ENCODE measurements around the gene BAZ2B. TPM values are rescaled to one million over a fixed set of nuclear protein-coding genes. Genes with fewer than 3 reads are reported as not detected.

The BAZ2B gene
- 52.9 TPM for polyA plus RNA-seq
- long read RNA-seq, donor 1, full-length matches to known transcripts = 1 of 1 reads
- long read RNA-seq, donor 1, partial matches to known transcripts = 0 of 1 reads
- long read RNA-seq, donor 1, other reads (novel, unspliced or antisense) = 0 of 1 reads
- long read RNA-seq, donor 2, partial matches to known transcripts = 11 of 12 reads
- long read RNA-seq, donor 2, other reads (novel, unspliced or antisense) = 0 of 12 reads
- long read RNA-seq, donor 3 = 0 reads
- long read RNA-seq, donor 4 = 0 reads
- long read RNA-seq, donor 5 = 0 reads
- long read RNA-seq, donor 6, partial matches to known transcripts = 12 of 14 reads
- long read RNA-seq, donor 6, other reads (novel, unspliced or antisense) = 0 of 14 reads
- long read RNA-seq, donor 7 = 0 reads
- long read RNA-seq, donor 8, full-length matches to known transcripts = 1 of 14 reads
- long read RNA-seq, donor 8, partial matches to known transcripts = 13 of 14 reads
- long read RNA-seq, donor 8, other reads (novel, unspliced or antisense) = 0 of 14 reads
- long read RNA-seq, donor 9 = 0 reads
- long read RNA-seq, donor 10 = 0 reads
- long read RNA-seq, donor 11 = 0 reads

- peaks cover 15% of the 10 kb centered on the region for H3K4me1 ChIP-seq (ENCODE audit: control insufficient read depth, insufficient read depth, low read length)
These were observed at the start of gene BAZ2B for GRCh38 chr2:159616286-159616701. Gene BAZ2B (minus strand): TSS chr2:159616548. CDS start chr2:159478719, 137,829 bp downstream.

GRCh38 chr2:159661286-159661685 lies 44.9 kb upstream of the BAZ2B start:
- H3K27me3 ChIP-seq (ENCODE audit: control insufficient read depth, insufficient read depth, low read length) = no peaks in the 10 kb centered on the region
- DNase-seq = no peak
- H3K9me3 ChIP-seq (ENCODE audit: control insufficient read depth, low read depth, low read length) = peaks cover 2% of the 10 kb centered on the region
- no peak overlapping the region for H3K27ac ChIP-seq (ENCODE audit: low read length)
- no peak overlapping the region for H3K4me3 ChIP-seq (ENCODE audit: low read length)
- no peaks in the 10 kb centered on the region for H3K4me1 ChIP-seq (ENCODE audit: control insufficient read depth, insufficient read depth, low read length)
- H3K36me3 ChIP-seq (ENCODE audit: control insufficient read depth, insufficient read depth, low read length) = no peaks in the 10 kb centered on the region

More at GRCh38 chr2:159616286-159616701, at the start of gene BAZ2B:
- Histone ChIP-seq H3K9me3 (ENCODE audit: control insufficient read depth, low read depth, low read length) (no peaks in the 10 kb centered on the region), H3K4me3 (ENCODE audit: low read length) (peak within 1 kb of the TSS; percentile 96), H3K27ac (ENCODE audit: low read length) (peak within 1 kb of the TSS; percentile 99), H3K27me3 (ENCODE audit: control insufficient read depth, insufficient read depth, low read length) (no peaks in the 10 kb centered on the region), H3K36me3 (ENCODE audit: control insufficient read depth, insufficient read depth, low read length) (no peaks in the 10 kb centered on the region)
- WGBS (ENCODE audit: insufficient coverage, low lambda C conversion rate) = no CpG with 5 or more reads among the region's 6 CpGs
- DNase-seq = peak; percentile 53 to 84

- no peak for DNase-seq
- no peak overlapping the region for H3K27ac ChIP-seq (ENCODE audit: low read length)
- no peak overlapping the region for H3K4me3 ChIP-seq (ENCODE audit: low read length)
- H3K9me3 ChIP-seq (ENCODE audit: control insufficient read depth, low read depth, low read length) = peaks cover 4% of the 10 kb centered on the region
- no peaks in the 10 kb centered on the region for H3K4me1 ChIP-seq (ENCODE audit: control insufficient read depth, insufficient read depth, low read length)
- no peaks in the 10 kb centered on the region for H3K36me3 ChIP-seq (ENCODE audit: control insufficient read depth, insufficient read depth, low read length)
- no peaks in the 10 kb centered on the region for H3K27me3 ChIP-seq (ENCODE audit: control insufficient read depth, insufficient read depth, low read length)
- 71% methylated on average over 1 of the region's 6 CpGs for WGBS (ENCODE audit: insufficient coverage, low lambda C conversion rate)
These were observed 42.8 kb upstream of the BAZ2B start for GRCh38 chr2:159658881-159659873.

GRCh38 chr2:159653962-159654361 lies 37.6 kb upstream of the BAZ2B start:
- Histone ChIP-seq H3K4me3 (ENCODE audit: low read length) (no peak overlapping the region), H3K27ac (ENCODE audit: low read length) (no peak overlapping the region), H3K4me1 (ENCODE audit: control insufficient read depth, insufficient read depth, low read length) (no peaks in the 10 kb centered on the region), H3K36me3 (ENCODE audit: control insufficient read depth, insufficient read depth, low read length) (no peaks in the 10 kb centered on the region), H3K27me3 (ENCODE audit: control insufficient read depth, insufficient read depth, low read length) (no peaks in the 10 kb centered on the region), H3K9me3 (ENCODE audit: control insufficient read depth, low read depth, low read length) (peaks cover 4% of the 10 kb centered on the region)
- DNase-seq = no peak
- no CpG with 5 or more reads among the region's 2 CpGs for WGBS (ENCODE audit: insufficient coverage, low lambda C conversion rate)

GRCh38 chr2:159651884-159652283 lies 35.5 kb upstream of the BAZ2B start:
- Histone ChIP-seq H3K27me3 (ENCODE audit: control insufficient read depth, insufficient read depth, low read length) (no peaks in the 10 kb centered on the region), H3K36me3 (ENCODE audit: control insufficient read depth, insufficient read depth, low read length) (no peaks in the 10 kb centered on the region), H3K27ac (ENCODE audit: low read length) (no peak overlapping the region), H3K4me3 (ENCODE audit: low read length) (no peak overlapping the region), H3K9me3 (ENCODE audit: control insufficient read depth, low read depth, low read length) (peaks cover 4% of the 10 kb centered on the region), H3K4me1 (ENCODE audit: control insufficient read depth, insufficient read depth, low read length) (no peaks in the 10 kb centered on the region)
- DNase-seq = no peak
- WGBS (ENCODE audit: insufficient coverage, low lambda C conversion rate) = no CpG with 5 or more reads among the region's 1 CpG

- Histone ChIP-seq H3K4me1 (ENCODE audit: control insufficient read depth, insufficient read depth, low read length) (no peaks in the 10 kb centered on the region), H3K36me3 (ENCODE audit: control insufficient read depth, insufficient read depth, low read length) (no peaks in the 10 kb centered on the region), H3K4me3 (ENCODE audit: low read length) (no peak overlapping the region), H3K27me3 (ENCODE audit: control insufficient read depth, insufficient read depth, low read length) (no peaks in the 10 kb centered on the region), H3K9me3 (ENCODE audit: control insufficient read depth, low read depth, low read length) (no peaks in the 10 kb centered on the region), H3K27ac (ENCODE audit: low read length) (no peak overlapping the region)
- DNase-seq = no peak
These were observed 34.2 kb upstream of the BAZ2B start for GRCh38 chr2:159650574-159650973.

- Histone ChIP-seq H3K36me3 (ENCODE audit: control insufficient read depth, insufficient read depth, low read length) (no peaks in the 10 kb centered on the region), H3K27me3 (ENCODE audit: control insufficient read depth, insufficient read depth, low read length) (no peaks in the 10 kb centered on the region), H3K4me3 (ENCODE audit: low read length) (no peak overlapping the region), H3K9me3 (ENCODE audit: control insufficient read depth, low read depth, low read length) (no peaks in the 10 kb centered on the region), H3K27ac (ENCODE audit: low read length) (no peak overlapping the region), H3K4me1 (ENCODE audit: control insufficient read depth, insufficient read depth, low read length) (no peaks in the 10 kb centered on the region)
- no peak for DNase-seq
- WGBS (ENCODE audit: insufficient coverage, low lambda C conversion rate) = no CpG with 5 or more reads among the region's 2 CpGs
These were observed 32.3 kb upstream of the BAZ2B start for GRCh38 chr2:159648643-159649042.

- no CpG with 5 or more reads among the region's 2 CpGs for whole genome bisulfite sequencing (ENCODE audit: insufficient coverage, low lambda C conversion rate)
- no peak for DNase-seq
- Histone ChIP-seq H3K27me3 (ENCODE audit: control insufficient read depth, insufficient read depth, low read length) (no peaks in the 10 kb centered on the region), H3K36me3 (ENCODE audit: control insufficient read depth, insufficient read depth, low read length) (no peaks in the 10 kb centered on the region), H3K9me3 (ENCODE audit: control insufficient read depth, low read depth, low read length) (no peaks in the 10 kb centered on the region), H3K4me1 (ENCODE audit: control insufficient read depth, insufficient read depth, low read length) (no peaks in the 10 kb centered on the region), H3K27ac (ENCODE audit: low read length) (no peak overlapping the region), H3K4me3 (ENCODE audit: low read length) (no peak overlapping the region)
These were observed 31.3 kb upstream of the BAZ2B start for GRCh38 chr2:159647667-159648066.

- no peaks in the 10 kb centered on the region for H3K27me3 ChIP-seq (ENCODE audit: control insufficient read depth, insufficient read depth, low read length)
- H3K4me1 ChIP-seq (ENCODE audit: control insufficient read depth, insufficient read depth, low read length) = no peaks in the 10 kb centered on the region
- WGBS (ENCODE audit: insufficient coverage, low lambda C conversion rate) = no CpG with 5 or more reads among the region's 1 CpG
- no peak overlapping the region for H3K27ac ChIP-seq (ENCODE audit: low read length)
- H3K9me3 ChIP-seq (ENCODE audit: control insufficient read depth, low read depth, low read length) = peaks cover 4% of the 10 kb centered on the region
- DNase-seq = no peak
- no peaks in the 10 kb centered on the region for H3K36me3 ChIP-seq (ENCODE audit: control insufficient read depth, insufficient read depth, low read length)
- H3K4me3 ChIP-seq (ENCODE audit: low read length) = no peak overlapping the region
These were observed 23.8 kb upstream of the BAZ2B start for GRCh38 chr2:159640176-159640575.

- Histone ChIP-seq H3K4me3 (ENCODE audit: low read length) (no peak overlapping the region), H3K27me3 (ENCODE audit: control insufficient read depth, insufficient read depth, low read length) (no peaks in the 10 kb centered on the region), H3K36me3 (ENCODE audit: control insufficient read depth, insufficient read depth, low read length) (no peaks in the 10 kb centered on the region), H3K4me1 (ENCODE audit: control insufficient read depth, insufficient read depth, low read length) (no peaks in the 10 kb centered on the region), H3K27ac (ENCODE audit: low read length) (no peak overlapping the region), H3K9me3 (ENCODE audit: control insufficient read depth, low read depth, low read length) (peaks cover 4% of the 10 kb centered on the region)
- DNase-seq = no peak
These were observed 23.4 kb upstream of the BAZ2B start for GRCh38 chr2:159639712-159640111.
